ENCODE data around the gene NCOA6.
"Not testable (repeated sequence)": the region's sequence is repeated elsewhere in the genome, so short reads cannot be mapped to it uniquely, and the experiment has no call there.

NCOA6 gene

GRCh38 chr20:34719242-34720017, 106.0 kb downstream of the NCOA6 start:
- DNase-seq (ENCODE audit: low spot score) = not testable (repeated sequence)

GRCh38 chr20:34717230-34718095, 108.0 kb downstream of the NCOA6 start:
- DNase-seq (ENCODE audit: low spot score) = no peak

- DNase-seq (ENCODE audit: low spot score) = no peak
Measured at GRCh38 chr20:34716921-34717229, 108.6 kb downstream of the NCOA6 start.

GRCh38 chr20:34715384-34715783, 110.1 kb downstream of the NCOA6 start:
- DNase-seq (ENCODE audit: low spot score) = no peak

- not testable (repeated sequence) for DNase-seq (ENCODE audit: low spot score)
Measured at GRCh38 chr20:34713944-34714515, 111.4 kb downstream of the NCOA6 start.

- no peak for DNase-seq (ENCODE audit: low spot score)
Measured at GRCh38 chr20:34713194-34713943, 112.1 kb downstream of the NCOA6 start.

GRCh38 chr20:34712525-34713192, 112.8 kb downstream of the NCOA6 start:
- no peak for DNase-seq (ENCODE audit: low spot score)

DNA sequence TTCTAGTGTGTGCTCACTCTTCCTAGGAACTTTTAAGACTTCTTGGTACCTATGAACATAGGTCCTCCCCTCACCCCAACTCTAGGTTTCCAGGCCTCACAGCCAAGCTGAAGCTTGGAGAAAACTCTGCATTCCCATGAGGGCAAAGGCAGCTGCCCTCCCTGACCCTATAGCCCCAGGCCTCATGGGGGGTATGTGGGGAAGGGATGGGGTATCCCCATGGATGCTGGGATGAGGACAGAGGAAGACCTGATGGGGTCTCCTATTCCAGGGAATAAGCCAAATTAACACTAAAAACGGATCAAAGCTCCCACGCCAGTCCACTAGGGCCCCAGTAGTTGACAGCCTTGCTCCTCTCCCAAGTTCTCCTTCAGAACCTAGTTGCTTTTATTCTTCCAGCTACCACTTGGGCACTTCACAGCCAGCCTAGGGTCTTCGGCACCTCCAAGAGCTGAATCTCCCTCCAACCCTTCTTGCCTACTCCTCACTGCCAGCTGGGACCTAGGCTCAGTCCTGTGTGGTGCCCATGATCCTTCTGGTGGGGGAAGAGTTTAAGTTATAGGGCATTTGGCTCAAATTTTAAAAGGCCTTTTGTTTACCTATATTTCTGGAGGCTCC, 113.5 kb downstream of the NCOA6 start:
- DNase-seq (ENCODE audit: low spot score) = no peak

DNA sequence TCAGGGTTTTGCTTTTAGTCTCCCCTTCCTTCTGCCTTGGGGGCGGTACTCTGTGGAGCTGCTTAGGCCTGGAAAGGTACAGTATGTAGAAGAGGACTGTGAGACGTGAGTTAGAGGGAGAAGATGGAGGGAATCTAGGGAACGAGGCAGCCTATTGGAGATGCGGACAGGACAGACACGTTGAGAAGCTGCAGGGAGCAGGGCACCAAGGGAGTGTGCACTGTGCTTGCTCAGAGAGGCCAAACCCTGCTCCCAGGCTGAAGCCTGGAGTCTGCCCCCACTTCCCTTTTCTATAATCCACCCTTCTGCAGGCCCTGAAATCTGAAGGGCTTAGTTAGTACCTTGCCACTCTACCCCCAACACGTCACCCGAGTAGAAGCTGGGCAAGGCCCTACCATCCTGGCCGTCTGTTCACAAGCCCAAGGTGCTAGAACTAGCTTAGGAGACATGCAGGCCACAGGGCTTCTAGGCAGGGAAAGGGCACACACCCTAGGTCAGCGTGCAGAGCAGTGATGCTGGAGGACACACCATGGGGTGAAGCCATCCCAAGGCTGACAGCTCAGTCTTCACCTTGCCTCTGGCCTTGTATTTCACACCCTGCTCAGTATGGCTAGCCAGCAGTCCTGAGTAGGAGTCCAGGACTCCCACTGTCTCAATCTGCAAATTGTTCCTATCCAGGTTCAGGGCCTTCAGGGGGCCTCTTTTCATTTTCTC, 114.4 kb downstream of the NCOA6 start:
- no peak for DNase-seq (ENCODE audit: low spot score)

DNA sequence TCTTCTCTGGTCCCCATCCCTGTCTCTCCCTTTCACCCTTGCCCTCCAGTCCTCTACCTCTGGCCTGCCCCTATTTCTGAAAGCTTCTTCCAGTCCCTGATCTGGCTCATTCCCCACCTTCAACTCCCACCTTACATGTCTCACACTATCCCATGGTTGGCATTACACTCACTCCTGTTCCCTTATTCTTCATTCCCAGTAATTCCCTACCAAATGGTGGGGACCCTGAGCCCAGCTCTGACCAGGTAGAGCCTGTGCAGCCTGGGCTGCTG, 114.9 kb downstream of the NCOA6 start:
- no peak for DNase-seq (ENCODE audit: low spot score)

DNA sequence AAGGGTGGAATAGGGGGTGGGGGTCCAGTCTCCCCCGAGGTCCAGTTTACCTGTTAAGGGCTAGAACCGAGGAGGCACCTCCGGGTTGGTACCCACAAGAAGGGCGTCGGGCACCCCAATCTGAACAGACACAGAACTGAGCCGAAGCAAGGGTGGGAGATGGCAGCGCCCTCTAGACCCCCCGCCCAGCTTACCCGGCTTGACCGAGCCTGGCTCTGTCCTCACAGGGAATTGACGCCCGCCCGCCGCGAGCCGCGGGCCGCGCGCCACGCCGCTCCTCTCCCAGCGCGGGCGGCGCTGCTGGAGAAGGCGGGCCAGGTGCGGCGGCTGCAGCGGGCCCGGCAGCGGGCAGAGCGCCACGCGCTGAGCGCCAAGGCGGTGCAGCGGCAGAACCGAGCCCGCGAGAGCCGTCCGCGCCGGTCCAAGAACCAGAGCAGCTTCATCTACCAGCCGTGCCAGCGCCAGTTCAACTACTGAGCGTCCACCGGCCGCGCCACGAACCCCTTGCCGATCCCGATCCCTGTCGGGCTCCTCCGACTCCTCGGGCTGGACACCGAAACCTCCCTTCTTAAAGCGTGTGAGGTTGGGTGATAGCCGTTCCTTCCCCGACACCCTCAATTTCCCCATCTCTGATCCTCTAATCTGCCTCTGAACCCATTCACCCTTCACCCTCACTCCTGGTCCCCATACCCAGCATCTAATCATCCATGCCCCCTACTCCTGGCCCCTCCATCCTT, 115.5 kb downstream of the NCOA6 start:
- no peak for DNase-seq (ENCODE audit: low spot score)

GRCh38 chr20:34709044-34709830, 116.2 kb downstream of the NCOA6 start:
- peak; percentile 98 for DNase-seq (ENCODE audit: low spot score)

- DNase-seq (ENCODE audit: low spot score) = peak; percentile 90
Measured at GRCh38 chr20:34708621-34709043, 116.8 kb downstream of the NCOA6 start.

GRCh38 chr20:34706912-34707784, 118.3 kb downstream of the NCOA6 start:
- no peak for DNase-seq (ENCODE audit: low spot score)

GRCh38 chr20:34706302-34706875, 119.1 kb downstream of the NCOA6 start:
- DNase-seq (ENCODE audit: low spot score) = no peak

- DNase-seq (ENCODE audit: low spot score) = no peak
Measured at GRCh38 chr20:34705397-34706301, 119.8 kb downstream of the NCOA6 start.

- no peak for DNase-seq (ENCODE audit: low spot score)
Measured at GRCh38 chr20:34705008-34705396, 120.4 kb downstream of the NCOA6 start.

Data from HuH-7.5 (cell line).